Measurements from ENCODE around the gene KPNA6. TPM values are rescaled to one million over a fixed set of nuclear protein-coding genes. Genes with fewer than 3 reads are reported as not detected.

KPNA6 gene
- total RNA-seq, 1 experiment from 2014 or later, result 104 TPM

DNA sequence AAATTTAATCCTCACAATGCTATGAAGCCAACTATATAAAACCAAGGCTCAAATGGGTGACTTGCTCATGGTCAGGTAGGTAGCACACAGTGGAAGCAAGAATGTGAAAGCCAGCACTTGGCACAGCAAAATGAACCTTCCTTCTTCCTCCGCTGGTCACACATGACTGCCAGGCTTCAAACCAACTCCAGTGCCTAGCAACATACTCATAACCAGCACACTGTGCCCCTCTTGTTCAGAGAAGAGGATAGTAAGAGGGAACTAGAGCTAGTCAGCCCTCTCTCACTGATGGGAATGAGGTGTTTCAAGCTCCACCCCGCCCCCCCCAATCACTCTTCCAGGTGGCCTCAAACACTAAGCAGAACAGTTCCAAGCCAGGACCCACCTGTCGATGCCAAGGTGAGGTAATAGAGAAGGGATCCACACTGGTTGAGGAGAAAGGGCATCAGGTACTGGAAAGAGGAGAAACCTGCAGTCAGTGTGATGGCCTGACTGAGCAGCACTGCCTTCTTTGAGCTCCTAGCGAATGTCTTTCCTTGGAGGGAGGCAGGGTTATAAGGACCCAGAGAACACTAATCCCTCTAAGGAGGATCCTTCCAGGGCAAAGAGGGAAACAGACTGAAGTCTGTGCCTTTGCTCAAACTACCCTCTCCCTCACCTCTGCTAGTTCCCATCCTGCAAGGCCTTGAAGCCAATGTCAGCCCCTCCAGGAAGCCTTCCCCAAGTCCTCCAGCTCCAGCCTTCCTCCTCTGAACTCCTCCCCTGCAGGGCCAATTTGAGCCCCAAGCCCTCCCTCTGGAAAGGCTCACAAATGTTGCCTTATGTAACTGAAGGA is 113.1 kb downstream of the KPNA6 start:
- peaks cover 12% of the 10 kb centered on the region for H3K36me3 Mint-ChIP-seq
- no peaks in the 10 kb centered on the region for H3K9me3 Mint-ChIP-seq
- H3K4me3 Mint-ChIP-seq, result peak overlapping the region; percentile 95
- POLR2A ChIA-PET, result interaction anchor here (1.2 to 1.3 kb wide), 2 partner anchors 10 to 21 kb away, joined by 3 to 5 read pairs; no protein-coding TSS in a partner anchor
- peak overlapping the region; percentile 87 for H3K27ac Mint-ChIP-seq
- no peaks in the 10 kb centered on the region for H3K27me3 Mint-ChIP-seq (ENCODE audit: low read depth)
- TF ChIP-seq, protein P1, sequence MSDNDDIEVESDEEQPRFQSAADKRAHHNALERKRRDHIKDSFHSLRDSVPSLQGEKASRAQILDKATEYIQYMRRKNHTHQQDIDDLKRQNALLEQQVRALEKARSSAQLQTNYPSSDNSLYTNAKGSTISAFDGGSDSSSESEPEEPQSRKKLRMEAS (CRISPR knock-in tag; IDR thresholded peaks at IDR 0.05), result no peak
- TF ChIP-seq ZNF263 (CRISPR knock-in tag; IDR thresholded peaks at IDR 0.05; ENCODE audit: low read depth), result no peak
- TF ChIP-seq, protein P2, sequence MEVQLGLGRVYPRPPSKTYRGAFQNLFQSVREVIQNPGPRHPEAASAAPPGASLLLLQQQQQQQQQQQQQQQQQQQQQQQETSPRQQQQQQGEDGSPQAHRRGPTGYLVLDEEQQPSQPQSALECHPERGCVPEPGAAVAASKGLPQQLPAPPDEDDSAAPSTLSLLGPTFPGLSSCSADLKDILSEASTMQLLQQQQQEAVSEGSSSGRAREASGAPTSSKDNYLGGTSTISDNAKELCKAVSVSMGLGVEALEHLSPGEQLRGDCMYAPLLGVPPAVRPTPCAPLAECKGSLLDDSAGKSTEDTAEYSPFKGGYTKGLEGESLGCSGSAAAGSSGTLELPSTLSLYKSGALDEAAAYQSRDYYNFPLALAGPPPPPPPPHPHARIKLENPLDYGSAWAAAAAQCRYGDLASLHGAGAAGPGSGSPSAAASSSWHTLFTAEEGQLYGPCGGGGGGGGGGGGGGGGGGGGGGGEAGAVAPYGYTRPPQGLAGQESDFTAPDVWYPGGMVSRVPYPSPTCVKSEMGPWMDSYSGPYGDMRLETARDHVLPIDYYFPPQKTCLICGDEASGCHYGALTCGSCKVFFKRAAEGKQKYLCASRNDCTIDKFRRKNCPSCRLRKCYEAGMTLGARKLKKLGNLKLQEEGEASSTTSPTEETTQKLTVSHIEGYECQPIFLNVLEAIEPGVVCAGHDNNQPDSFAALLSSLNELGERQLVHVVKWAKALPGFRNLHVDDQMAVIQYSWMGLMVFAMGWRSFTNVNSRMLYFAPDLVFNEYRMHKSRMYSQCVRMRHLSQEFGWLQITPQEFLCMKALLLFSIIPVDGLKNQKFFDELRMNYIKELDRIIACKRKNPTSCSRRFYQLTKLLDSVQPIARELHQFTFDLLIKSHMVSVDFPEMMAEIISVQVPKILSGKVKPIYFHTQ (CRISPR knock-in tag; IDR thresholded peaks at IDR 0.05), result no peak
- TF ChIP-seq, protein P3, sequence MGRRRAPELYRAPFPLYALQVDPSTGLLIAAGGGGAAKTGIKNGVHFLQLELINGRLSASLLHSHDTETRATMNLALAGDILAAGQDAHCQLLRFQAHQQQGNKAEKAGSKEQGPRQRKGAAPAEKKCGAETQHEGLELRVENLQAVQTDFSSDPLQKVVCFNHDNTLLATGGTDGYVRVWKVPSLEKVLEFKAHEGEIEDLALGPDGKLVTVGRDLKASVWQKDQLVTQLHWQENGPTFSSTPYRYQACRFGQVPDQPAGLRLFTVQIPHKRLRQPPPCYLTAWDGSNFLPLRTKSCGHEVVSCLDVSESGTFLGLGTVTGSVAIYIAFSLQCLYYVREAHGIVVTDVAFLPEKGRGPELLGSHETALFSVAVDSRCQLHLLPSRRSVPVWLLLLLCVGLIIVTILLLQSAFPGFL (CRISPR knock-in tag; IDR thresholded peaks at IDR 0.05; ENCODE audit: borderline replicate concordance), result no peak
- TF ChIP-seq TEAD4 (CRISPR knock-in tag; IDR thresholded peaks at IDR 0.05), result no peak
- no peak for TF ChIP-seq ETV6 (CRISPR knock-in tag; IDR thresholded peaks at IDR 0.05)
- TF ChIP-seq CBFB (CRISPR knock-in tag; IDR thresholded peaks at IDR 0.05; ENCODE audit: low read depth), result no peak
- TF ChIP-seq, protein P4, sequence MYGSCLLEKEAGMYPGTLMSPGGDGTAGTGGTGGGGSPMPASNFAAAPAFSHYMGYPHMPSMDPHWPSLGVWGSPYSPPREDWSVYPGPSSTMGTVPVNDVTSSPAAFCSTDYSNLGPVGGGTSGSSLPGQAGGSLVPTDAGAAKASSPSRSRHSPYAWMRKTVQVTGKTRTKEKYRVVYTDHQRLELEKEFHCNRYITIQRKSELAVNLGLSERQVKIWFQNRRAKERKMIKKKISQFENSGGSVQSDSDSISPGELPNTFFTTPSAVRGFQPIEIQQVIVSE (CRISPR knock-in tag; IDR thresholded peaks at IDR 0.05; ENCODE audit: borderline replicate concordance), result no peak
- TF ChIP-seq, protein P5, sequence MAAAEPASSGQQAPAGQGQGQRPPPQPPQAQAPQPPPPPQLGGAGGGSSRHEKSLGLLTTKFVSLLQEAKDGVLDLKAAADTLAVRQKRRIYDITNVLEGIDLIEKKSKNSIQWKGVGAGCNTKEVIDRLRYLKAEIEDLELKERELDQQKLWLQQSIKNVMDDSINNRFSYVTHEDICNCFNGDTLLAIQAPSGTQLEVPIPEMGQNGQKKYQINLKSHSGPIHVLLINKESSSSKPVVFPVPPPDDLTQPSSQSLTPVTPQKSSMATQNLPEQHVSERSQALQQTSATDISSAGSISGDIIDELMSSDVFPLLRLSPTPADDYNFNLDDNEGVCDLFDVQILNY (CRISPR knock-in tag; IDR thresholded peaks at IDR 0.05), result no peak
- no peak for TF ChIP-seq TEAD1 (CRISPR knock-in tag; IDR thresholded peaks at IDR 0.05)
- no peak for TF ChIP-seq NR2C2 (CRISPR knock-in tag; IDR thresholded peaks at IDR 0.05)
- TF ChIP-seq RORB (CRISPR knock-in tag; IDR thresholded peaks at IDR 0.05), result no peak
- no peak for TF ChIP-seq TCF7 (CRISPR knock-in tag; IDR thresholded peaks at IDR 0.05; ENCODE audit: low read depth)
- no peak for TF ChIP-seq CREM (CRISPR knock-in tag; IDR thresholded peaks at IDR 0.05)
- no peak for TF ChIP-seq TP53 (CRISPR knock-in tag; IDR thresholded peaks at IDR 0.05)
- no peak for ATAC-seq
- DNase-seq (ENCODE audit: low spot score), result no peak
- peaks cover 13% of the 10 kb centered on the region for H3K4me1 Mint-ChIP-seq
- CTCF ChIA-PET, result interaction anchor here (1.0 to 3.5 kb wide), 4 partner anchors 14 to 28 kb away, joined by 3 to 23 read pairs (median 6); no protein-coding TSS in a partner anchor

DNA sequence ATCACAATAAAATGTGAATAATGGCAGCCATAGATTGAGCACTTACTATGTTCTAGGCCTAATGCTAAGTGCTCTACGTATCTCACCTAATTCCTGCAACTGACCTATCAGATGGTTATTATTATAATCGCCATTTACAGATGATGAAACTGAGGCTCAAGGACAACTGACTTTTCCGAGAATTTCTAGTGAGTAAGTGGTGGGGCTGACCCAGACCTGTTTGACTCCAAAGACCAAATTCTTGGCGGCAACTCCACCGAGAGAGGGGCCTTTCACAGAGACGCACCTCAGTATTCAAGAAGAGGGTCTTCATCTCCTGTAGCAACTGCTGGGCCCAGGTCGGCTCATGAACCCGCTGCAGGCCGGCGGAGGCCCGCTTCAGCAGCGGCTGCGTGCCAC is 113.7 kb downstream of the KPNA6 start:
- peaks cover 18% of the 10 kb centered on the region for H3K36me3 Mint-ChIP-seq
- ChIA-PET CTCF (interaction anchor here (1.3 to 3.5 kb wide), 3 partner anchors 14 to 28 kb away, joined by 3 to 23 read pairs (median 8); no protein-coding TSS in a partner anchor), POLR2A (interaction anchor here (1.2 to 1.3 kb wide), 2 partner anchors 10 to 22 kb away, joined by 3 to 5 read pairs; no protein-coding TSS in a partner anchor)
- H3K9me3 Mint-ChIP-seq, result no peaks in the 10 kb centered on the region
- no peak for ATAC-seq
- H3K27me3 Mint-ChIP-seq (ENCODE audit: low read depth), result no peaks in the 10 kb centered on the region
- peak overlapping the region; percentile 95 for H3K4me3 Mint-ChIP-seq
- DNase-seq (ENCODE audit: low spot score), result no peak
- H3K27ac Mint-ChIP-seq, result peak overlapping the region; percentile 87
- peaks cover 13% of the 10 kb centered on the region for H3K4me1 Mint-ChIP-seq
- TF ChIP-seq ZNF671 (CRISPR knock-in tag; IDR thresholded peaks at IDR 0.05) (no peak), NR3C1 (CRISPR knock-in tag; conservative IDR thresholded peaks at IDR 0.05; ENCODE audit: low read depth) (no peak)

Data from WTC11 (cell line).